Measurements from ENCODE around the gene SSH3. TPM values are rescaled to one million over a fixed set of nuclear protein-coding genes. Genes with fewer than 3 reads are reported as not detected.
A peak's percentile ranks its signal among the peaks of the same experiment; 100 is the strongest.

The SSH3 gene
- total and polyA plus RNA-seq, 11 donors = 8.1 to 23.9 (median 15.8) TPM

- no peak overlapping the region for H3K4me3 ChIP-seq
- DNase-seq (peak in 2 of 5 donors; percentile 19 to 20), ATAC-seq (no peak)
- intact Hi-C loops (cut with DNase I) = loop anchor here in 1 of 10 donors (5.0 kb wide), 1 partner anchor 32 kb away; the partner anchor contains the start of gene GRK2
- peaks cover 8 to 31% (median 23%) of the 10 kb centered on the region in 12 donors for H3K4me1 ChIP-seq
- H3K27me3 ChIP-seq = no peaks in the 10 kb centered on the region
- H3K36me3 ChIP-seq = peaks cover 0 to 74% (median 43%) of the 10 kb centered on the region in 9 donors
- TF ChIP-seq CTCF (IDR thresholded peaks at IDR 0.05) = no peak
- no peak for TF ChIP-seq POLR2A (IDR thresholded peaks at IDR 0.05)
- peaks cover 0 to 11% (median 7%) of the 10 kb centered on the region in 12 donors for H3K9me3 ChIP-seq
- 95 to 97% (median 96%) methylated on average over 16 to 29 of the region's 29 CpGs for WGBS, 4 donors
- H3K27ac ChIP-seq = no peak overlapping the region
Measured at GRCh38 chr11:67299471-67300191, 3.7 kb upstream of the SSH3 start.

GRCh38 chr11:67300256-67300755 lies 3.0 kb upstream of the SSH3 start:
- peaks cover 8 to 35% (median 24%) of the 10 kb centered on the region in 12 donors for H3K4me1 ChIP-seq
- H3K27me3 ChIP-seq = no peaks in the 10 kb centered on the region
- no peak overlapping the region for H3K4me3 ChIP-seq
- no peak overlapping the region for H3K27ac ChIP-seq
- no peak for ATAC-seq
- intact Hi-C loops (cut with DNase I) = loop anchor here in 1 of 10 donors (5.0 kb wide), 1 partner anchor 33 kb away; the partner anchor contains the start of gene GRK2
- WGBS, 4 donors = 95 to 96% (median 95%) methylated on average over 9 to 13 of the region's 13 CpGs
- peak in 1 of 5 donors; percentile 14 for DNase-seq
- peaks cover 0 to 67% (median 41%) of the 10 kb centered on the region in 9 donors for H3K36me3 ChIP-seq
- no peak for TF ChIP-seq POLR2A (IDR thresholded peaks at IDR 0.05)
- TF ChIP-seq CTCF (IDR thresholded peaks at IDR 0.05) = no peak
- H3K9me3 ChIP-seq = peaks cover 0 to 10% (median 7%) of the 10 kb centered on the region in 12 donors

GRCh38 chr11:67300756-67301312 lies 2.5 kb upstream of the SSH3 start:
- H3K4me1 ChIP-seq = peaks cover 8 to 35% (median 24%) of the 10 kb centered on the region in 12 donors
- DNase-seq (peak in 2 of 5 donors; percentile 19 to 20), ATAC-seq (no peak)
- peaks cover 0 to 62% (median 41%) of the 10 kb centered on the region in 9 donors for H3K36me3 ChIP-seq
- WGBS, 4 donors = 90 to 95% (median 94%) methylated on average over 20 to 22 of the region's 22 CpGs
- peaks cover 0 to 5% (median 2%) of the 10 kb centered on the region in 12 donors for H3K9me3 ChIP-seq
- no peaks in the 10 kb centered on the region for H3K27me3 ChIP-seq
- no peak overlapping the region for H3K4me3 ChIP-seq
- no peak for TF ChIP-seq CTCF (IDR thresholded peaks at IDR 0.05)
- TF ChIP-seq POLR2A (IDR thresholded peaks at IDR 0.05) = no peak
- intact Hi-C loops (cut with DNase I) = loop anchor here in 1 of 10 donors (5.0 kb wide), 1 partner anchor 34 kb away; the partner anchor contains the start of gene GRK2
- no peak overlapping the region for H3K27ac ChIP-seq
